NCI-H1930 (cell line): ENCODE measurements around the gene ADD1.

Experiments used
- DNase-seq, 2 experiments: peaks; one replicate each; lab custom pipeline; 2025; lab: John Stamatoyannopoulos, UW

Gene ADD1

GRCh38 chr4:2859514-2859913 lies 15.9 kb downstream of the ADD1 start:
- no peak for DNase-seq

- no peak for DNase-seq
These were observed 17.0 kb downstream of the ADD1 start for GRCh38 chr4:2860391-2861348.

DNA sequence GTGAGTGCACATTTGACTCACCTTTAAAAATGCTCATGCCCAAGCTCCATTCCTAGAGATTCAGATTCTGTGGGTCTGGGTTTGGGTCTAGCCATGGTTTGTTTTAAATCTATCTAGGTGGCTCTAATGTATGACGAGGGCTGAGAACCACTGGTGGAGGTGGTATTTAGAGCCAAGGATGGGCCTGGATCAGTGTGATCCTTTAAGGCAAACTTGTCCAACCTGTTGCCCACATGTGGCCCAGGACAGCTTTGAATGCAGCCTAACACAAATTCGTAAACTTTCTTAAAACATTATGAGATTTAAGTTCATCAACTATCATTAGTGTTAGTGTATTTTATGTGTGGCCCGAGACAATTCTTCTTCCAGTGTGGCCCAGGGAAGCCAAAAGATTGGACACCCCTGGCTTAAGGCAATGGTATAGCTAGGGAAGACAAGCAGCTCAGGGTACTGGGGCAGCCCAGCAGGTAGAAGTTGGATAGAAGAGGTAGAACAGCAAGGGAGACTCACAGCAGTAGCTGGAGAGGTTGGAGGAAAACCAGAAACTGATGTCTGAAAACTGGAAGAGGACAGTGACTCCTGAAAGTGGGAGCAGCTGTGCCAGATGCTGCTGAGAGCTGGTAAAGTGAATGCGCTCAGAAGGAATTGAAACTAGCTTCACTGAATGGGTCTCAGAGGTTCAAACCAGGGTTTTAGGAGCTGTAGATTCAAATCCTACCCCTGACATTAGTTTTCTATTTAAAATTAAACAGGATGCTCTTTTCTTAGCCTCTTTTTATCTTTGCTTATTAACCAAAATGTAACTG lies 18.2 kb downstream of the ADD1 start:
- no peak for DNase-seq

DNA sequence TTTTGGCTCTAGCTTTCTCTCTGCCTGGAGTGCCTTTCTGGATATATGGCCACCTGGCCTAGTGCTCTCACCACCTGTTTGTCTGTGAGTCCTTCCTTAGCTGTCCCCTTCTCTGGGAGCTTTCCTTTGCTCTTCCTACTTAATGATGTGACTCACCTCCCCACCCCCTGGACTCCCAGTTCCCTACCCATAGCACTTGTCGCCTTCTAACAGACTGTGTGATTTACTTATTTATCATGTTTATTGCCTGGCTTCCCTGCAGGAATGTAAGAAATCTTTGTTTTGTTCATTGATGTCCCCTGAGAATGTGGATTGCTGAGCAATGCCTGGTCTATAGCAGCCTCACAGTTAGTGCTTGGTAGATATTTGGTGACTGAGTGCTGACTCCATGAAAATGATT lies 18.9 kb downstream of the ADD1 start:
- no peak for DNase-seq

- no peak for DNase-seq
These were observed 20.0 kb downstream of the ADD1 start for GRCh38 chr4:2863649-2864048.

- no peak for DNase-seq
These were observed 21.6 kb downstream of the ADD1 start for GRCh38 chr4:2865196-2865780.

DNA sequence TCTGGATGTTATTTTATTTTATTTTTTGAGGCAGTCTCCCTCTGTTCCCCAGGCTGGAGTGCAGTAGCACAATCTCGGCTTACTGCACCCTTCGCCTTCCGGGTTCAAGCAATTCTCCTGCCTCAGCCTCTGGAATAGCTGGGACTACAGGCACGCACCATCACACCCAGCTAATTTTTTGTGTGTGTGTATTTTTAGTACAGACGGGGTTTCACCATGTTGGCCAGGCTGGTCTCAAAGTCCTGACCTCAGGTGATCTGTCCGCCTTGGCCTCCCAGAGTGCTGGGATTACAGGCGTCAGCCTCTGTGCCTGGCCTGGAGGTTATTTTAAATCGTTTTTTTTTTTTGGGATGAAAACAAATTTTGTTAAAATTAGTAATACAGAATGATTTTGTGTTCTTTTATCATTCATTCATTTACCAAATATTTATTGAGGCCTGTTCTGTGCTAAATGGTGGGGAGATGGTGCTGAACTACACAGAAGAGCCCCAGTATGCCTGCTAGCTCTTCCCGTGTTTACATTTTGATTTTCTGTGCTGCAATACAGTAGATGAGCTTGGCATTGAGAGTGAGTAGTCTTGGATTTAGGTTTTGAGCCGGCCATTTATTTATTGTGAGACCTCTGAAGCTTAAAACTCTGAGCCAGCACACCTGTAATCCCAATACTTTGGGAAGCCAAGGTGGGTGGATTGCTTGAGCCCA lies 22.7 kb downstream of the ADD1 start:
- DNase-seq: no peak

GRCh38 chr4:2866891-2867290 lies 23.2 kb downstream of the ADD1 start:
- no peak for DNase-seq

DNA sequence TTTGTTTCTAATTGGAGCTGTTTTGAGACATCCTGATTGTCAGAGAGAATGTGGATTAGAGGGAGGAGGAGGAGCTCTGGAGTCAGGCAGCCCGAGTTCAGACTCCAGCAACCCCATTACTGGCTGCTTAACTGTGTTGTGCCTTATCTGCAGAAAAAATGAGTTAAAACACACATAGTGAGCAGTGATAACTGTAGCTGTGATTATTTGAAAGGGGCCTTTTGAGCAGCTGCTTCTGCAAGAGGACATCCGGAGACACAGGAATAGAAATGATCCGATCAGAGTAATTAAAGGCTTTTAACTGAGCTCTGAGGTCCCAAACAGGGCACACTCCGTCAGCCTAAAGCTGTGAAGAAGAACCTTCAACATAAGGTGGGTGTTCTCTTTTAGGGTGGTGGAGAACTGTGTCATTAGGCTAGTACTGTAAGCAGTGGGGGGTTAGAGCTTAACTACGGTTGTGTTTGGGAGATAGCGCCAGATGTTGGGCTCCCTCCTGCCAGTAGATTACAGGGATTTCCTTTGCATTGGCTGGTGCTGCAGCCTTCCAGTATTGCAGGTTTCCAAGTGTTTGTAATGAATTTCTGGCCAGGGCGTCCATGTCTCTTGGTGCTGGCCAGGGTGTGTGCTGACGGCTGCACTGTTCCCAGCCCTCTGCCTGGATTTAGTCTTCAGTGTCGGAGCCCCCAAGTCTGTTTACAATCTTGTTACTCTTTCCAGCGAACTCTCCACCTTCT lies 24.3 kb downstream of the ADD1 start:
- no peak for DNase-seq

- no peak for DNase-seq
These were observed 25.3 kb downstream of the ADD1 start for GRCh38 chr4:2868877-2869487.

DNA sequence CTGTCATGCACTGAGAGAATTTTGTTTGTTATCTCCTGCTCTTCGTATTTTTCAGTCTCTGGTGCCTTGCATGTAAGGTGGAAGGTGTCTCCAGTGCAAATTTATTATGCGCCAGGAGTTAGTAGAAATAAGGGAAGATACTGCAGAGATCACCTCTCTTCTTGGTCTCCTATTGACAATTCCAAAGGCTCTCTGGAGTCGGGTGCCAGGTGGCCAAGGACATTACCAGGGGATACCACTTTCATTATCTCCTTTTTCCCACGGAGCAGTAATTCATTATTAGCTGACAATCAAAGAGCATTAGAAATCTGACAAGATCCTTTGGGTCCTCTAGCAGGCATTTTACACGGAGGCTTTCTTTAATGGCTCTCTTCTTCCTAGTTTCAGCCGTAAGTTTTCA lies 26.0 kb downstream of the ADD1 start:
- no peak for DNase-seq

GRCh38 chr4:2870082-2870481 lies 26.4 kb downstream of the ADD1 start:
- DNase-seq: no peak

DNA sequence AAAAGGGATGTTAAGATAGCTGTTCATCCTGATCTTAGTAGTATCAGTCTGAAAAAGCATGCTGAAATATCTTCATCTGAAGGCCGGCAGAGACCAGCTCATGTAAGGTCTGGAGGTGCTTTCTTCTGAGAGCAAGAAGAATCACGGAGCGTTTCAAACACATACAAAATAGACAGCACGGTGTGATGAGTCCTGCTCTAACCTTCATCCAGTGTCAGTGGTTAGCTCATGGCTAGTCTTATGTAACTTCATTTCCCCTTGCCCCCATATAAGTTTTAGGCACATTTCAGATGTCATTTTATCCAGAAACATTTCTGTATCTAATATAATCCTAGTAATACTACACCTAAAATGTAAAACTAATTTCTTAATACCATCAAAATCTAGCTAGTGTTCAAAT lies 27.8 kb downstream of the ADD1 start:
- DNase-seq: no peak

DNA sequence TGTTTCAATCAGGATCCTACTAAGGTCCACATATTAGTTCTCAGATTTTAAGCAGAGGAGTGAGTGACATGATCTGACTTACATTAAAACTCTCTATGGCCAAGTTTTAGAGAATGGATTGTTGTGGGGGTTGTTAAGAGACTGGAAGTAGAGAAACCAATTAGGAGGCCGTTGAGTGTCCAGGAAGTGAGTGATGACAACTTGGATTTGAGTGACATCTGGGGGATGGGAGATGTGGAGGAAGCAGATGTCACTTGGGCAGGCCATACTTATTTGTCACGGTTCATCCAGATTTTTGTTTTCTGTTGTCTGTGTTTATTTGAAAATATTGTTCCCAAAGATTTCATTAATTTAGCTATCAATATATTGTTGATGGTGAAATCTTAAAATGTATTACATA lies 28.3 kb downstream of the ADD1 start:
- no peak for DNase-seq

DNA sequence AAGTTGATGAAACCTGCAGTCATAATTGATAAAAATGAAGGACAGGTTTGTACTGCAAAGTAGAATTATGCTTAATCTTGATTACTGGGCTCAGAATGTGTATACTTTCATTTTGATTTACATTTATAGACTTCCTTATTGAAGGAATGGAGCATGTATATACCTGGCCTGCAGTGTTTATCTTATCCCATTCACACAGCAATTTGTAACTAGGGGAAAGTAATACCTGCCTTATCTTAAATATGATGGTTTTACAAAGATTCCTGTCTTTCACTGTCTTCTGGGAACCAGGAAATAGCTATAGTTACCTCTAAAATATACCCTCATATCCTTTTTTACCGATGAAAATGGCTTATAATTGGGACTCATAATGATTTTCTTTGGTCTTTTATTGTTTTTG lies 29.7 kb downstream of the ADD1 start:
- no peak for DNase-seq

GRCh38 chr4:2874861-2875260 lies 31.2 kb downstream of the ADD1 start:
- DNase-seq: no peak

- DNase-seq: no peak
These were observed 31.9 kb downstream of the ADD1 start for GRCh38 chr4:2875556-2875955.

GRCh38 chr4:2878346-2878745 lies 34.7 kb downstream of the ADD1 start:
- no peak for DNase-seq

- no peak for DNase-seq
These were observed 35.4 kb downstream of the ADD1 start for GRCh38 chr4:2879026-2879425.

GRCh38 chr4:2881431-2881830 lies 37.8 kb downstream of the ADD1 start:
- no peak for DNase-seq

- DNase-seq: no peak
These were observed 38.7 kb downstream of the ADD1 start for GRCh38 chr4:2882341-2882740.
